Measurements from ENCODE around the gene KDM5A. TPM values are rescaled to one million over a fixed set of nuclear protein-coding genes. Genes with fewer than 3 reads are reported as not detected.

KDM5A gene
- polyA plus RNA-seq, 1 of the 3 experiments (the other 2 are of a cell fraction), result 6.2 TPM

DNA sequence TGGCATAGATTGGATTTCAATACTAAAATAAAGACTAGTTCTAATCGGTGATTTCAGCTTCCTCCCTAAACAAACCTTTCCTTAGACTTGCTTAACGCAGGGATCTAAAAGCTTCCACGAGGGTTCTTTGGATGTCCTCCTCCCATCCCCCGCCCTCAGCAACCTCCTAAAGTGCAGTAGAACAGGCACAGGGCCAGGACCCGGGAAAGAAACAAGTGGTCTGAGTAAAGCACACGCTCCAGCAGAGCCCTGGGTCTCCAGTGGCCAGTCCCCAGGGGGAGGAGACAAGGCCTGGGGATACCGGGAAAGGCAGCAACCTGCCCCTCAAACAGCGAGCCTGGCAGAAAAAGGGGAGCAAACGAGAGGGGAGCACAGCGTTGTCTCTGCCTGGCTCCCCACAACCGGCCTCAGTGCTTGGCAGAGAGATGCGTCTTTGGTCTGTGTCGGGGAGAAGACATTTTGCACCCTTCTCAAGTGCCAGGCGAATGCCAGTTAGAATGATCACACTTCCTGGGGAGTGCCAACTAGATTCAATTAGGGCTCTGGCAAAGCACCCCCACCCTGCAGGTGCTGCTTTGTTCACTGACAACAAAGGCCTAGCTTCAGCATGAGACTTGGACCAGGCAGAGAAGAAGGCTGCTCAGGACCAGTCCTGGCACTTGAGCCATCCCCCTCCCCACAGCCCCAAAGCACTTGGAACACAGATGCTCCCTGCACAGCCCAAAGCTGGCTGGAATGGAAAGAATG, 158.0 kb downstream of the KDM5A start:
- no peak overlapping the region for H2AFZ ChIP-seq (ENCODE audit: low read depth)
- 39% methylated on average over 11 of the region's 14 CpGs for WGBS (ENCODE audit: low lambda C conversion rate)

More for the DNA sequence above, 158.0 kb downstream of the KDM5A start:
- Histone ChIP-seq H4K20me1 (ENCODE audit: insufficient read depth) (no peaks in the 10 kb centered on the region), H3K9ac (no peak overlapping the region), H3K4me2 (no peak overlapping the region), H3K27me3 (ENCODE audit: insufficient read depth) (peaks cover 5% of the 10 kb centered on the region; the same call in 1 of the 2 replicates), H3K36me3 (replicated peaks in 1 of 2; ENCODE audit: control insufficient read depth in 1 of 2, insufficient read depth in 2 of 2, low read length in 1 of 2) (no peaks in the 10 kb centered on the region), H3K4me1 (ENCODE audit: control insufficient read depth in 1 of 2, insufficient read depth in 2 of 2, low read depth in 1 of 2, low read length in 1 of 2) (no peaks in the 10 kb centered on the region; a peak in 1 of 4 replicates), H3K9me3 (no peaks in the 10 kb centered on the region), H3K9me2 (no peaks in the 10 kb centered on the region), H3K4me3 (ENCODE audit: low read depth in 2 of 2, low read length in 1 of 2) (no peak overlapping the region), H3F3A (replicated peaks; ENCODE audit: insufficient read depth) (no peaks in the 10 kb centered on the region), H3K79me2 (ENCODE audit: insufficient read depth) (no peaks in the 10 kb centered on the region), H3K27ac (ENCODE audit: low read depth in 2 of 2, low read length in 1 of 2) (no peak overlapping the region)
- ChIA-PET POLR2A (no interaction called here), CTCF (interaction anchor here (0.7 to 1.9 kb wide), 4 partner anchors 10 to 49 kb away, joined by 3 to 8 read pairs (median 8); no protein-coding TSS in a partner anchor)
- TF ChIP-seq, protein P1, sequence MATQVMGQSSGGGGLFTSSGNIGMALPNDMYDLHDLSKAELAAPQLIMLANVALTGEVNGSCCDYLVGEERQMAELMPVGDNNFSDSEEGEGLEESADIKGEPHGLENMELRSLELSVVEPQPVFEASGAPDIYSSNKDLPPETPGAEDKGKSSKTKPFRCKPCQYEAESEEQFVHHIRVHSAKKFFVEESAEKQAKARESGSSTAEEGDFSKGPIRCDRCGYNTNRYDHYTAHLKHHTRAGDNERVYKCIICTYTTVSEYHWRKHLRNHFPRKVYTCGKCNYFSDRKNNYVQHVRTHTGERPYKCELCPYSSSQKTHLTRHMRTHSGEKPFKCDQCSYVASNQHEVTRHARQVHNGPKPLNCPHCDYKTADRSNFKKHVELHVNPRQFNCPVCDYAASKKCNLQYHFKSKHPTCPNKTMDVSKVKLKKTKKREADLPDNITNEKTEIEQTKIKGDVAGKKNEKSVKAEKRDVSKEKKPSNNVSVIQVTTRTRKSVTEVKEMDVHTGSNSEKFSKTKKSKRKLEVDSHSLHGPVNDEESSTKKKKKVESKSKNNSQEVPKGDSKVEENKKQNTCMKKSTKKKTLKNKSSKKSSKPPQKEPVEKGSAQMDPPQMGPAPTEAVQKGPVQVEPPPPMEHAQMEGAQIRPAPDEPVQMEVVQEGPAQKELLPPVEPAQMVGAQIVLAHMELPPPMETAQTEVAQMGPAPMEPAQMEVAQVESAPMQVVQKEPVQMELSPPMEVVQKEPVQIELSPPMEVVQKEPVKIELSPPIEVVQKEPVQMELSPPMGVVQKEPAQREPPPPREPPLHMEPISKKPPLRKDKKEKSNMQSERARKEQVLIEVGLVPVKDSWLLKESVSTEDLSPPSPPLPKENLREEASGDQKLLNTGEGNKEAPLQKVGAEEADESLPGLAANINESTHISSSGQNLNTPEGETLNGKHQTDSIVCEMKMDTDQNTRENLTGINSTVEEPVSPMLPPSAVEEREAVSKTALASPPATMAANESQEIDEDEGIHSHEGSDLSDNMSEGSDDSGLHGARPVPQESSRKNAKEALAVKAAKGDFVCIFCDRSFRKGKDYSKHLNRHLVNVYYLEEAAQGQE (IDR thresholded peaks at IDR 0.05; ENCODE audit: low read depth, low read length), result no peak
- TF ChIP-seq CHD2 (IDR thresholded peaks at IDR 0.05; ENCODE audit: low read length, partially characterized antibody), result no peak
- TF ChIP-seq ELF1 (IDR thresholded peaks at IDR 0.05), result no peak
- no peak for TF ChIP-seq RFX5 (IDR thresholded peaks at IDR 0.05; ENCODE audit: low read length)
- DNase-seq, result no peak

Other genes with a start within 250 kb of the KDM5A start
- 0.02 and 0.06 TPM in 2 replicates for gene SLC6A12, start 175.2 kb downstream of the KDM5A start, polyA plus RNA-seq (2012; rRNA removed)
- 0.05 and 0.11 TPM in 2 replicates for gene SLC6A13, start 126.5 kb downstream of the KDM5A start, polyA plus RNA-seq (2012; rRNA removed)
- gene CCDC77, start 12.3 kb upstream of the KDM5A start, polyA plus RNA-seq (2012; rRNA removed), result 5.9 and 6.4 TPM in 2 replicates
- gene B4GALNT3, start 70.6 kb upstream of the KDM5A start, polyA plus RNA-seq (2012; rRNA removed), result 0.34 and 0.53 TPM in 2 replicates